T-helper 22 cell (primary cell): Measurements from ENCODE around the gene EBF3.

ENCODE experiments used
- DNase-seq: peaks from one replicate; pipeline ENCODE4 v3.0.0-alpha.2; 2020; ENCODE audit warnings: low read depth

EBF3 gene

DNA sequence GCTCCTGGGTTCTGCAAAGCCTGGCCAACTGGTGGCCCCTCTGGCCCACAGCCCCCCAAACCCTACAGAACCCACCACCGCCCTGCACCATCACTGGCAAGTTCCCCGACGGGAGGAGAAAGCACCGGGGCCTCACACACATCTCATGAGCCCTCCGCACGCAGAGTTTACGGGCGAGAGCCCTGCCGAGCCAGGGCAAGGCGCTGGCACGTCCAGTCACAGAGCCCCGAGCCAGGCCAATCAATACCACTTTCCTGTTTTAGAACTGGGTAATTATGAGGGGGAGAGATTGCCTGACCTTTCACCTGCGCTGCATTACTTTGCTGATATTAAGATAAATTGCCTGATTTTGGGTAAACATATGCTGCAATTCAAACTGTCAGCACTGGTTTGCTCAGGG, 113.3 kb downstream of the EBF3 start:
- DNase-seq = no peak

DNA sequence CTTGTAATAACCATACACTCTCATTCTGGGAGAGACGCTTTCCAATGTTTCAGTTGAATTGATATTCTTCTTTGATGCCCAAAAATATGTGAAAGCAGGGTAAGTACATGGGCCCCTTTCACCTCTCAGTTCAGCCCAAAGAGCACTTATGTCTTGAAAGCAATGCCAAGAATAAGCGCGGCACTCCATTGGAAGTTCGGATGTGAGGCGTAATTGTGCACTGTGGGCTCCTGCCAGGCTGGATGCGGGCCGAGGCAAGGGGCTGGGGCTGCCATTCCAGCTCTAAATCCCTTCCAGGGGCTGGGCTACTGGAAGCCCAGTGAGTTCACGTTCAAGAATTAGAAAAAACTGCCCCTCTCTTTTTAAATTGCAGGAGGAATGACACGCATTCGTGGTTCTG, 113.8 kb downstream of the EBF3 start:
- DNase-seq = no peak

DNA sequence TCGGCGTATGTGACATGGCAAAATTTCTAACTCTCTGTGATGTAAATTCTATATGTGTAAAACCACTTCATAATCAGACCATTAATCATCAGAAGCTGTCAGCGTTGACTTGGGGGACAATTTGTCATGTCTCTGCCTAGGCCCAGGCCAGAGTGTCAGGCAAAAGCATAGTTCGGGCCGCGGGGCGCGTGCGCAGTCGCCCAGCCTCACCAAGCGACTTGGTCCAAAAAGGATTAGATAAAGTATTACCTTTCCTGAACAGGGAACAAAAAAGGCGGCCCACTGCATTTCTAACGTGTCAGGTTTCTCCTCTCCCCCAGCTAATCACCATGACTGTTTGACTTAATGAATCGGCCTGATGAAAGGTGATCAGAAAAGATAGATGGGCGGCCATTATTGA, 114.2 kb downstream of the EBF3 start:
- DNase-seq = no peak

DNA sequence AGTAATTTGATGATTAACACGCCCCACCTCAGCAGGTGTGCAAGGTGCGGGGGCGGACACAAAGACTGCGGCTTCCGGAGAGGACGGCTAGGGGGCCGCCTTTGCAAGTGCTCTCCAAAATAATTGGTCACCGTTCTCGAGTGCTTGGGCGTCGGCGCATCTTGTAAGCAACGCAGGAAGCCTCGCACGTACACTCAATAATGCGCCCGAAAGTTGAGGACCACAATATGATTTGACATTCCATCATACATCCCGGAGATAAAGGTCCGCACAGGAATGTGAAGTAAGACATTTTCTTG, 114.7 kb downstream of the EBF3 start:
- no peak for DNase-seq

DNA sequence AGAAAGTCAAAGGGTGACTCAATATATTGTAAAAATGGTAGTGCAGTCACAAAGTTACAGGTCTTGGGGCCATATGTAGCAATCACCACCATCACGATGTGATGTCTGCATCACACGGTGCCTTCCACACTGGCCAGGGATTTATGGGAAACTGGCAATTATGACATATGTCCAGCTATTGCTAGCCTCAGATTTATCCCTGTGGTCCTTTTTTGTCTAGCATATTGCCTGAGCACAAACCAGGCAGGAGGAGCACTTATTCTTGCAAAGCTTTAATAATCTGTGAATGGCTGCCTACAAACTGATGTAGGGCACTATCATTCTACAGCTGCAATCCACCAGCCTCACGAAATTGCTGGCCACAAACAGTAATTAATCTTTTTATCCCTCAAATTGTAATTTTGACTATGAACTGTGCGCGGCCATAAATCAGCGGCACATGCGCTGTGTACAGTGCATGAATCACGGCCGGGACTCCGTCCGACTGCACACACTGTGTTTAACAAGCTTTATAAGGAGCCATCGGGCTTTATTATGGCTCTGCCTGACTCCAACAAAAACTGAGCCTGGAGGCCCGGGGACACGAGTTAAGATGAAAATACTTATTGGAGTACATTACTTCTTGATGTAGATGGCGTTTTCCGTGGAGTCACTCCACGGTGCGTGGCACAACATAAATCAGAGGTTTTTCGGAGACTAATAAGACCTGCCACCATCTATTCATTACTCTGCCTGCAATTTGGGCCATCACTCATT, 115.2 kb downstream of the EBF3 start:
- no peak for DNase-seq

DNA sequence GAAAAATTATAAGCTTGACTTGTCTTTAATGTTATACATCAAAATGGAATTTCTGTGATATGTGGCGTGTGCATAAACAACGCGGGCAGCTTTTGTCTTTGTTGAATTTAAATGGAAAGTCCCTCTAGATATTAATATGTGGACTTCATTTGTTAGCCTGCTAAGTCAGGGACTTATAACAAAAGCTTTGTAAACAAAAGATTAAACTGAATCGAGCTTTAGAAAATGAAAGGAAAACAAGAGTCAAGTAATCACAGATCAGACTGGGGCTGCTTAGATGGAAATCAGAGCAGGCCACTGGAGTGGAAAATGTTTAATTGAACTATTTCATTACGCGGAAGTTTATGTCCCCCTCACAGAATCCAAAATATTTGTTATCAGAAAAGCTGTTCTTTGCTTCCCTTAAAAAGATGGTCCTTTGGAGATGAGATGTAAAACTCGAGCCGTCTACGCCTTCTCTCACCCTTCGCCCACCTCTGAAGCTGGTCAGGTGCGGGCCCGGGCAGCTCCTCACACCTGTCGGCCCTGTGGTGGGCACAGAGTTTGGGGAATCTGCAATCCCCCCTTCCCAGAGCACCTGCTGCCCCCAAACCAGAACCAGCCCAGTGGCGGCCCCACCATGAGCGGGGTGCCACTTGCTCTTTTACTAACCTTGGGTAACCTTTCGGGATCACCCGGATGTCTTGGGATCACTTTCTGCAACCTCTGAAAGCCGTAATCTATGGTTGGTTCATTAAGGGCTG, 116.2 kb downstream of the EBF3 start:
- no peak for DNase-seq

DNA sequence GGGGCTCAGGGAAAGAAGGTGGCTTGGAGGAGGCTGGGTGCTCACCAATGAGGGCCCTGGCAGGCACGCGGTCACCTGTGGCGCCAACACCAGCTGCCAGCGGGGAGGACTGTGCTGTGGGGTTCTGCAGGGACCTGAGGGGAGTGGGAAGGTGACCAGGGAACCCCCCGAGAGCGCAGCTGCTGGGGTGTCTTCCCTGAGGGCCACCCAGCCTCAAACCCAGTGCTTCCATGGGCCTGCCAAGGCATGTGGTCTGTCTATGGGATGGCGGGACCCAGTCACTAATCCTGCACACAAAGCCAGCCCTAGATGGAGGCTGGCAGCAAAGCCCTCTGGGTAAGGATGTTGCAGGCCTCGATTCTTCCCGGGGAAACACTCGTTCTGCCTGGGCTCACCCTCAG, 117.1 kb downstream of the EBF3 start:
- no peak for DNase-seq

DNA sequence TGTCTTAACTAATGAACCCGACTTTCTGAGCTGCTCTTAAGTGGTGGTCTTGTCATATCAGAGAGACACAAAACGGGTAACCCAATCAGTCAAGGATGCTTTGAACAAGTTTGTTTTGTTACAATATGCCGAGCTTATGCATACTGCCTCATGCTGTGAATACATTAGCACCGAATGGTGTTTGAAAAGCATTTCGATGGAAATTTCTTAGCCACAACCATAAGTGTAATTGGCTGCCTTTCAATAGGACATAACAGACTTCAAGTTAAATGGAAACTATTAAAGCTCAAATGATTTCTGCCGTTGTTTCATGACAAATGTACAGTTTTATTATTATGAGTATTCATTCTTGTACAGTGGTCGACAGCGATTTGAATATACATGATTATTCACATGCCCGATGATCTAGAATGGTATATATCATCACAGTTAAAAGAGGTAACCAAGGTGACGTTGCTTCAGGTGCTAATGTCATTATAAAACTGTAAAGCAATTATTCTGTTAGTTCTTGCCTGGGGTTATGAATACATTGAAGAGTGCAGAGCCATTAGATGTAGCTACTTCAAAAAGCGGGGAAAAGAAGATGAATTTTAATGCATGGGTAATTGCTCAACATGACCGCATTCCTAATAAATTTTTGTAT, 118.8 kb downstream of the EBF3 start:
- no peak for DNase-seq

DNA sequence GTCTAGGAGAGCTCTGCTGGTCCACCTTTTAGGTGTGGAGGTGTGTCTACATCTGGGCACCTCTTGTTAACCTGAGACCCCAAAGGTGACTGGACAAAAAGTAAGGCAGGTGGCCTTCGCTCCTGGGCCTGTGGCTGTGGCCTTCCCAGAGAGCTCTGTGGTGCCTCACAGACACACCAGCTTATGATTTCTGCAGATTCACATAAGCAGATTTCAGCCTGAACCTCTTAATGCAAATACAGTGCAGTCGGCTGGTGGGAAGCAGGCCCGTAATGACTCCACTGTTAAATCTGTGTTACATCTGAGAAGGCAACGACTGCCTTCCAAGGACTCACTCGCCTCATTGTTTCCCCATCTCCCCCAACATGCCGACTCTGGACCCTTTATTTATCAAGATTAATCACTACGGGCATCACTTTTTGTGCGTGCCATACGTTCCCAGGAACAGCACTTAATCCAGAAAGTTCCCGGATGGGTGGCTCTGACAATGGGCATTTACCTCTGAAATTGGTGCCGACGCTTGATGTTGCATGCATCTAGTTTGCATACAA, 119.8 kb downstream of the EBF3 start:
- DNase-seq = no peak

DNA sequence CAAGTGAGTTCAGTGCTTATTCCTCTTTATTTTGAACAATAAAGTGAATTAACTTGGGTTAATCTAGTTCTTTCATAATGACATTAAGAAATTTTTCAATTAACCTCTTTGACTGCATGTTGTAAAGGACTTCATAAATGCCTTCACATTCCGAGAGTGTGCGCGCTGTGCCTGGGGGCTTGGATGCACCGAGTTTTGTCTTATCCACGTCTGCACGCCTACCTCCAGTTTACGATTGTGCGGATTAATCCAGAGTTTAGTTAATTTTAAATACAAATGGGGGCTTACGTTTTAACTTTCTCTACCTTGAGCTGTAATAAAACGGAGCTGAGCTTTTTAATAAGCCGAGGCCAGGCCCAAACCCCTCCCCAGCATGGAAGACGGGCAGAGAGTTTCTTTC, 120.4 kb downstream of the EBF3 start:
- no peak for DNase-seq

DNA sequence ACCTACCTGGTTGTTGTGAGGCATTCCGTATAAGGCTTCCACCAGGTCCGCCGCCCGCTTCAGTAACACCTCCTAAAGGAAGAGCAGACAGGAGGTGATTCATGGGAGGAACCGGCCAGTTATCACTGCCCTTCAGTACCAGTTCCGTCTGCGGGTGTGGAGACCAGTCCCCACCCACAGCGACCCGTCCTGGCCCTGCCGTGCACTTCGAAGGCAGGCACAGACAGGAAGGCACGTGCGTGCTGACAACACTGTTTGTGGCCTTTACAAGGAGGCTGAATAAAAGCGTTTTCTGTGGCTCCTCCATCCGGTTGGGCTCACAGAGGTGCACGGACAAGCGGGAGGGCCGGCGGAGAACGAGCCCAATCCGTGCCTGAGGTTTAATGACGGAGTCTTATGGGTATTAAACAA, 120.9 kb downstream of the EBF3 start:
- no peak for DNase-seq

DNA sequence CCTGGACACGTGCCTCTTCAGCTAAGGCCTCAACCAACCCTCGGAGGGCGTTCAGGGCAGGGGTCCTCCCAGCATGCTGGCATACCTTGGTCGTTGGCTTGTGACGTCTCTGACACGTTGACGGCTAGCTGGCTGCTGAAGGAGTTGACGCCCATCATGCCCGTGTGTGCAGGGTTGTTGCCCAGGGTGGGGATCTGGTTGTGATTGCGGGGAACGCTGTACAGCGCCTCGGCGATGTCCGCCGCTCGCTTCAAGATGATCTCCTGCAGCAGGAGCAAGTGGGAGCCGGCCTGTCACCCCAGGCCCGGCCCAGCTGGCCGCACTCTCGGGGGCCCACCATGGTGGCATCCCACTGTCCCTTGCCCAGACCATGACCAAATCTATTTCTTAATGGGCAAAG, 122.0 kb downstream of the EBF3 start:
- no peak for DNase-seq

DNA sequence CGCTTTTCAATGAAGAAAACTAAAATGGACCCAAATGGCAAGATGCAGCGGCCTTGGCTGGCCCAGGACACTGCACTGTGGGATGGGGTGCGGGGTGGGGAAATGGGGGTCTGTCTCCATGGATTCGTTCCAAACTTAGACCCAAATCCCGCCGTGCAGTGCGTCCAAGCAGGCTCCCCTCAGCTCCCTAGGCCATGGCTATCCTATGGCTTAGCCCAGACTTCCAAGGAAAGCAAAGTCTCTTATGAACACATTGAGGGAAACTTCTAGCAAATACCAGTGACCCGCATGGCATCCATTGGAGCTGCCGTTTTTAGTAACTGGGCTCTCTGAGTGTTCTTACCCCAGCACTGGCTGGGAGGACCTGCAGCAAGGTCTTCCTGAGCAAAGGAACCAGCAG, 122.5 kb downstream of the EBF3 start:
- no peak for DNase-seq

DNA sequence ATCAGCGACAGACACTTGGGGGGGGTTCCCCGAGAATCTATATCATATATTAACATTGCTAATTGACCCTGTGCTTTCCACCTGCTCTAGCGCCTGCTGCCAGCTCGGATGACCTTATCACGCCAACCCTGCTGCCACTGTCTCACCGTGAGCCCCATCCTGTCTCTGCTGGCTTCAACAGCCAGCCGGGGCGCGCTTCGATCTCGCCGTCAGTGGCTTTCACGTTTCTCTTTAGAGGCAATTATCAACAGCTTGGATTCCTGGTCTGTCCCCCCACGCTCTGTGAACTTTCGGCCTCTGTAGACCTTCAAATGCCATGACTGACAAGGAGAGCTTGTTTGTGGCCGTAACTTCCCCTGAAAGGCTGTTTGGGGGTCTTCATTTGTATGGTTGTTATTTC, 123.0 kb downstream of the EBF3 start:
- DNase-seq = no peak

DNA sequence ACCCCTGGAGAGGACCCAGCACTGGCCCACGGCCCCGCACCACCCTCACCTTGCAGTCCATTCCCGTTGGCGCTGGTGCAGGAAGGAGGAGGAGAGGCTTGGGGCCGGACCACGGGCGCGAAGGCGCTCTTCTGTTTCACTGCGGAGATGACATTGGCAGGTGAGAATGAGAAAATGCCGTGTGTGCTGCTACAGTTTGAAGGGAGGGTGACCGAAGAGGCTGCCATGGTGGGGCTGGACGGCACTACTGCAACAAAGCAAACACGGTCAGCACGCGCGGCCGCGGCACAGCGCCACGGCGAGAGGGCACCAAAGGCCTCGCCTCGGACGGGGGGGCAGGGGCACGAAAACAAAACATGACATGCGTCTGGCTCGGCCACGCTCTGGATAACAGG, 123.9 kb downstream of the EBF3 start:
- no peak for DNase-seq

DNA sequence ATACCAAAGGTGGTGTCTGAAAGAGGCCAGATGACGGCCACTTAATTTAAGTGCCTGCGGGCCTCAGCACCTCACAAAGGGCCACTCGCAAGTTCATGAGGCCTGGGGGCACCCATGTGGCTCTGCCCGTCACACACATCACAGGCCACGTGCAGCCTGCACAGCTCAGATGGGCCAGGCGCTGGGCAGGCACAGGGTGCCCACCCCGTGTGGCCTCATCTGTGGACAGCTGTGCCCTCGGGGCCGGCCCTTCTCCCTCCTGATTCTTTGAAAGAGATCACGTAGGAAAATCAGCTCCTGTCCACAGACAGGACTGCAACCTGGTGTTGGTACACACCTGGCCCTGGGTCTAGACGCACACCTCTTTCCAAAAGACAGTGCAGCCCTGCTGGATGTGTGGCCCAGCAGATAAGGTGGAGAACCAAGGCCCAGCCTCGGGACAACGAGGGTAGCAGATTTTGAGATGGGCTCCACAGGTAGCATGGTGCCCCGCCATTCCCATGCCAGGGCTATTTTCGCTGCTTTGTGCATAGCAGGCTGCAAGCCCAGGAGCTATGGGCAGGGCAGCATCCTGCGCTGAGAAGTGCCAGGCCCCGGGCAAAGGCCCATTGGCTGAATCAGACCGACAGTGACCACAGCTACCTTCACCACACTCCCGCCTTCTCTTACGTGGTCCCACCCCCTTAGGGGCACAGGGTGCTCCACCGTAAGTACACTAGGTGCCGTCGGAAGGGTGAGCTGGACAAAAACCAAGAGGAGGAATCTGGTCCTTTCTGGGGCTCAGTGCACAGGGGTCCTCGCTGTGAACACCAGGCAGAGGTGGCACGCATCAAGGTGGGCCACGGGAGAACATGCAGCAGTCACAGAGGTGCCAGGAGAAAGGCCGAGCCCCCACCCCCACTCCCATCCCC, 124.5 kb downstream of the EBF3 start:
- DNase-seq = no peak

DNA sequence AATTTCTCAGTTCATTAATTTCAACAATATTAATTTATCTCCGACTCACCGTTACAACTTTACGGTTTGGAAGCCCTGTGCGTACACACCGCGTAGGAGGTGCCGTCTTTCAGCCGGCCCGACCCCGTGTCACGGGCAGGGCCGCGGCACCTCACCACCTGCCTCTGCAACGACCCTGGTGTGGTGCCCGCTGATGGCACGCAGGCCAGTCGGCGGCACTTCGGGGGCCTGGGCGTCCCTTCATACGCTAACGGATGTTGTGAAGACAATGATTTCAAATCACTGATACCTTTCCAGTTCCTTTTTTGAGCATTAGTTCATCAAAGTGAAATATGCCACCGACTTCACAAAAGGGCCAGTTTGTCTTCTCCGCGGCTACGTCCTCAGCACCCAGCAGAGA, 125.3 kb downstream of the EBF3 start:
- DNase-seq = no peak

DNA sequence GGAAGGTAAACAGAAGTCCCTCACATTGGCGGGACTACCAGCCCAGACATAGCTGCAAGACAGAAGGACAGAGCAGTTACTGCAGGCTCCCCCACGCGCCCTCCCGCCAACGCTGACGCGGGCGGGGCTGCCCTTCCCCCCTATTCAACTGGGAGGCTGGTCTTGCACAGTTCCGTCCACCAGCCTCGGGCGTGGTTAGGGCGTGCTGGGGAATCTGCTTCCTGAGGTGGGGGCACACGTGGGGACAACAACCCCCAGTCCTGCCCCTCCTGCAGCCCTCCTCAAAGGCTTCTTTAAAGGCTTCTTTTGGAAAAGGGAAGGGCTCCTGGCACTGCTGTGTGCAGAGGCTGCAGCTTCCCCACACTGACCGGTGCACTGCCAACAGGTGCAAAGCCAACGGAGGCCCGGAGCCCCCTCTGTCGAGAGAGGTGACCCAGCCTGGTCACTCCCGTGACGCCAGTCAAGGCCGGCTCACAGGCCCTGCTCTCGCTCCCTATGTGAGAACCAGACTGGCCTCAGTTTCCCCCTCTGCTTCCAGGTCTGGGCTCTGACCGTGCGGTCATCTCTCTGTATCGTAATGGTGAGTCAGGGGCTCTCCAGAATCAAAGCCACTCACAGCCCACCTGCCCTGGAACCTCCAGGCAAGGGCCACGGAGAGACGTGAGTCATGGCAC, 126.0 kb downstream of the EBF3 start:
- DNase-seq = no peak

DNA sequence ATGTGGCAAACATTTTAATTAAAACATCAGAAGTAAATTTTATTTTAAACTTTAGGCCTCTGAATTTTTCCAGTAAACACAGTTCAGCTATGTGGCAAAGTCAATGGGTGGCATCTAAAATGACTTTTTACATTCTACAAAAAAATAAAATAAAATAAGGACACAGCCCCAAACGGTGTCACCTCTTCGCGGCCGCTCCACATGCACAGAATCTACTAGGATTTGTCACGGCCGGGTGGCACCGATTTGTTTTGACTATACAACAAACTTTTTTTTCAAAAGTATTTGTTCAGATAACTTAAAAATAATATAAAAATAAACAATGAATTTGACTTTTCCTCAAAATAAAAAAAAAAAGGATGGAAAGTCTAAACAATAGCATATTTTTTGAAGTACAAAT, 127.8 kb downstream of the EBF3 start:
- no peak for DNase-seq

DNA sequence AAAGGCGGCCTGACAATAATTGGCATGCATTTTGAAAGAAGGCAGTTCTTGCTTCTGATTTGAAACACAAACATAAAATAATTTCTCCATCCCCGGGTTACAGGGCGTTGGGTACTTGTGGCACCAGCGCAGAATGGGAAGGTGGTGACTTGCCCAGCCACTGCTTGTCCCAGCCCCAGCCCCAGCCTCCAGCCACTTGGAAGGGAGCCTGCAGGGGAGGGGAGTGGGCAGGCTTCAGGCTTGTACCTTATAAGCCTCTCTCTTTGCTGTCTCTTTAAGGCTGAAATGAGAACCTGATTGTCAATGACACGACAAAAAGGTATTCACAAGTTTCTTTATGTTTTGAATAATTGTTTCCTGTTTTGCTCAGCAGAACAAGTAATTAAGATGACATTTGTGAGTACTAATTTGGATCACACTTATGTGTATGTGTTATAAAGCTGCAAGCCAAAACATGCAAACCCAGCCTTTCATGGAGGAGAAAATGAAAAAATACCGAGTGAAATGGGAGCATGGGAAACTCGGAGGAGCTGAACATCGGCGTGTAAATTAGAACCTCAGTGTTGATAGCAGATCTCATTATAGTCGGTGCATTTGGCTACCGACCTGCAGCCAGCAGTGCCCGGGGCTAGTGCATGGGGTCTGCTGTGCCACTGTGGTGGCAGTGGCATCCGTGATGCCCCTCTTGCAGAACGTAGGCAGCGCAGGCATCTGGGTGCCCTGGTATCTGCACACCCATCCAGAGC, 129.9 kb downstream of the EBF3 start:
- no peak for DNase-seq

DNA sequence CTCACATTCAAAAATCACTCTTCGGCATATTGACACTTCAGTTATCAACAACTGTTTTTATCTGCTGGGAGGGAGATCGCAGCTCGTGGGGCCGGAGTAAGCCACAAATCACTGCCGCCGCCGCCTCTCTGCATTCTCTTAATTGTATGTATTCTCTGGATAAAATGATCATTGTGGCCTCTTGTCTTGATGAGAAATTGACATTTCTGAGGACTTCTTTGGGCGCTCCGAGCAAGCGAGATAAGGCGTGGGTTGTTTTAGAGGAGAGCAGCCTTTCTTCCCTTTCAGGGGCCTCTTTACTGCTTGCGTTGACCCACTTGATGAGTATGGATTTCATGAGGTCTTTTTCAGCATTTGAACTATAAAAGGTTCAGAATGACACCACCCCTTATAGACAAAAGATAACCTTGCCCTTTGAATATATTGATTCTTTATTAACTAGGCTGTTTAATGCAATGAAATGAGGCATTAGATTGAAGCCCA, 130.6 kb downstream of the EBF3 start:
- DNase-seq = no peak
